HG03469 (cell line): Measurements from ENCODE around the gene BCORL1.
A peak's percentile ranks its signal among the peaks of the same experiment; 100 is the strongest.

Source experiments
- ATAC-seq: cut with Tn5 transposase; IDR thresholded peaks from one replicate; pipeline ENCODE4 v1.9.1; 2021; ENCODE audit warnings: mild to moderate bottlenecking, moderate library complexity, moderate number of reproducible peaks; ENCODE audit not compliant: unreplicated experiment

The BCORL1 gene

DNA sequence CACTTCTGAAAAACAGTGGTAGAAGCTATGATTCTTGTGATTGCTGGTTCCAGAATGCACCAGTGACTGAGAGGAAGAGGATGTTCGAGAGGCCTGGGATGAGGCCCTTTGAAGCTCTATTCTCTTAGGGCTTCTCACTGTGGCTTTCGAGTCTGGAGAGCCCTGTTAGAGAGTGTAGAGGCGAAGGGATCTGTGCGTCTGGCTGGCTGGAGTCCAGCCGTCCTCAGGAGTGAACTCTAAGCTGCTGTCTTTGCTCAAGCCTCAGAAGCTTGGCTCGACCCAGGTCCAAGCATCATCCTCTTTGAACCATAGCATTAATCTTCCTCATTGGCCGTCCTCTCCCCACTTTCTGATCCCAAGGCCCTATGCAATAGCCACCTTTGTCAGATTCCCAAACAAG lies 76.2 kb downstream of the BCORL1 start:
- no peak for ATAC-seq

GRCh38 chrX:130060122-130061069 lies 78.0 kb downstream of the BCORL1 start:
- peak; percentile 75 for ATAC-seq

DNA sequence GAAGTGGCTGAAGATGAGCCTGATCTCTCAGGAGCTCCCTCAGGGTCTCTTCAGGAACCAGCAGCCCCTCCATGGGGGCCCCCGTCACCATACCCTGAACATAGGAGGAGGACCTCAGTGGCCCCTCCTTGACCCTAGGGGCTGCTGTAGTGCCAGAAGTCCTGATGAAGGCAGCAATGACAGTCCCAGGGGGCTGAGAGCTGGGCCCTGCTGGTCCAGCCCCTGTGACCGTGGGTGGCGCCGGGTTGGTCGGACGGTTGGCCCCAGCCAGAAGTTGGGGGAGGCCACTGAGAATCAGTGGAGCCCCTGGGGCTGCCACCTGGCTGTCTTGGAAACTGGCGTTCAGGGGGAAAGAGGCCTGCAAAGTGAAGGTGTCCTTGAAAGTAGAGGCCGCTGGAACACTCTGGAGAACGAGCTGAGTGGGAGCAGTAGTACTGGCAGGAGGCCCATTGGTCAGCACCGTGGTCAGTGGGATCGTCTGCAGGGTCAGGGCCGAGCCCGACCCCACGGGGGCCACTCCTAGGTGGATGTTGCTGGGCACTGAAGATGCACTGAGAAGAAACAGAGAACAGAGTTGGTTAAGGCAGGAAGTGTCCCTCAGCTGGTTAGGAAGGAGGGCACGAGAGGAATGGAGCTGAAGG lies 84.7 kb downstream of the BCORL1 start:
- ATAC-seq = no peak

DNA sequence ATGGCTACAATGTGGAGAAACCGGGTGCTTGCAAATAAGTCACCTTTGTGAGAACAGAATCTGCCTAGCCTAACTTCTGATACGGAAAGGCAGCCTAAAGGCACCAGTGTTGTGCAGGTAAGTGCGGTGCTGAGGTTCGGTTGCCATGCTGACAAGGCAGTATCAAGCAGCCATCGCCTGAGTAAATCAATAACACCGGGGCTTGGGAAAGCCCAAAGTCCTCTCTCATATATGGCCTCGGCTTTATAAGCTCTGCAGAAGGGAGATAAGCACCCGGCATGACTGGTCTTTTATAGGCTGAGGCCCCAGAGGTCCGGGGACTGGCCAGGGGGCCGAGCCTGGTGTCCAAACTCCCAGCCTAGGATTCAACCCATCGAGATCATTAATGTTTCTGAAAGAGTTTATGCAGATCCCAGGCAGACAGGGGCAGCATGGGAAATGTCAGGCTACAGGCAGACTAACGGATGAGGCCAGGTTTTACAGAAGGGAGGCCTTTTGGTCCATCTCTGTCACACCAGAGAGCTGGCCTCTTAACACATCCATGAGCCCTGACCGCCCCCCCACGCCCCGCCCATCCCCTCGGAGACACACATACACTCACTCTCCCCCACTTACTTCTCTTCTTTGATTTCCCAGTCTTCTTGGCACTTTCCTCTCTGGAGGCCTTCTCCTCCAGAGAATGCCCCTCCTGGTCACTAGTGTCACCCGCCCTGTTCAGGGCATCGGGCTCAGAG lies 89.3 kb downstream of the BCORL1 start:
- no peak for ATAC-seq

- ATAC-seq = no peak
Observed at GRCh38 chrX:130072345-130072740, 89.9 kb downstream of the BCORL1 start.

DNA sequence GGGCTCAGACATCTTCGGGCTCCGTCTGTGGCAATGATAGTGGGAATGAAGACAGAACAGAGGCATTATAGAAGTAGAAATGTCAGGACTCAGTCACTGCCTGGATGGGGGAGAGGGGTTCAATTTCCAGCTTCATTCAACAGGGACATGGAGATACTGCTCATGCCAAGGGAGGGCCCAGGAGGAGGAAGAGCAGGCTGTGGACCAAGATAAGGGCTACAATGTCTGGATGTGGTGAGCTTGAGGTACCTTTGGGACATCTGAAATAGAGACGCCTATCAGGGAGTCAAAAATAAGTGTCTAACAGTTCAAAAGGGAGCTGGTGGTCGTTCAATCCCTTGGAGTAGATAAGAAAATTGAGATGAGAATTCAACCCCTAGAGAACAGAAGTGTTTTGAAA lies 93.3 kb downstream of the BCORL1 start:
- no peak for ATAC-seq

- ATAC-seq = no peak
Observed at GRCh38 chrX:130079824-130080406, 97.5 kb downstream of the BCORL1 start.

DNA sequence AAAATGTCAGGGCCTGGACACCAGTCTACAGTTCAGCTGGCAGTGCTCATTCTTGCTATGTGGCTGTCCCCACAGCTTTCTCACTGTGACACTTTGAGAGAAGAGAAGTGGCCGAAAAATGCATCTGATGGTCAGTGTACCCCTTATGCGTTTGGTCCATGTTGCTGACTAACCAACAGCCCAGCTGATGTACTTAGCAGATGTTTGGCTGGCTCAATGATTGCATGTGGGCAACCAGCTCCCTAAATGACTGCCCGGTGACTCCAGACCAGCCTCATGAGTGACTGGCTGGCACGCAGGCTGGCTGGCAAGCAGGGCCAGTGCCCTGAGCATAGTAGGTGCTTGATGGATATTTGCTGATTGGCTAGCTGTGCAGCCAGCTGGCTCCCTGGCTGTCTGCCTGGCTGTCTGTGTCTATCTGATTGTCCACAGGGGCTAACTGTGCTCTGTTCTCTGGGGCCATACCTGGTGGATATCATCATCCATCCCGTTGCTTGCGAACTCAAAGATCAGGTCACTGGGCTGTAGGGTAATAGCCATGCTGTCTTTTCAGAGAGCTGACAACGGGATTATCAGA lies 98.4 kb downstream of the BCORL1 start:
- ATAC-seq = no peak

GRCh38 chrX:130081421-130082045 lies 99.1 kb downstream of the BCORL1 start:
- ATAC-seq = no peak

DNA sequence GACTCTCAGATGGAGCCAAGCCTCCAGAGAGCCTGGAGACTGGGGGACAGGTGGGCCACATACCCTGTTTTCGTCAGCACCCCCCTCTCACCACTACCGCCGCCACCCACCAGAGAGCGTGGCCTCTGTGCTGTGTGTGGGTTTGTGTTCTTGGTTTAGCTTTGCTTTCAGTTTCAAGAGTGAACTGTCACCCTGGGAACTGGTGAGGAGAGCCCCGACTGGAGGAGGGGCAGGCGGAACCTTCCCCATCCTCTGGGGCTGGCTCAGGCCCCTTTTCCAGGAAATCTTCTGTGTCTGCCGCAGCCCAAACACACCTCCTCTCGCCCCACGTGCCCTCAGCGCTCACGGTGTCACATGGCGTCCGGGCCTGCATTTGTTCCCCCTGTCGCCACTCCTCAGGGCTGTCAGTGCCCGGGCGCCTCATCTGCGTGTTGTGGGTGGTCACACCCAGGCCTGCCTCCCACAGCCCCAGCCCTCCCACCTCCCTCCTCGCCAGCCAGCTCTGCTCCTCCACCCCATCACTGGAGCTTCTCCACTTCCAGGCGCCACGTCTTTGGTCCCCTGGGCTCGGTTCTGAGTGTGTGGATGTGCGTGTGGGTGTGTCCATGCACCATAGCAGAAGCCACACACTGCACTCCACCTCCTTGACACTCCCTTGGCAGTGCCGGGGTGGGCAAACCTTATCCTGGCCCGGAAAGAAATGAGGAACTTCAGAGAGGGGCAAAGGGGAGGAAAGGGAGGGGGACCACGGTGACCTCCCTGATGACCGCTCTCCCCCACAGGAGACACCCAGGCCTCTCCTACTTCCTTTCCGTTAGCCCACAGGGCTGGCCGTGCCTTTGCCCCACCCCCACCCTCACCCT lies 100.0 kb downstream of the BCORL1 start:
- ATAC-seq = peak; percentile 30

GRCh38 chrX:130083107-130083490 lies 100.7 kb downstream of the BCORL1 start:
- ATAC-seq = no peak

DNA sequence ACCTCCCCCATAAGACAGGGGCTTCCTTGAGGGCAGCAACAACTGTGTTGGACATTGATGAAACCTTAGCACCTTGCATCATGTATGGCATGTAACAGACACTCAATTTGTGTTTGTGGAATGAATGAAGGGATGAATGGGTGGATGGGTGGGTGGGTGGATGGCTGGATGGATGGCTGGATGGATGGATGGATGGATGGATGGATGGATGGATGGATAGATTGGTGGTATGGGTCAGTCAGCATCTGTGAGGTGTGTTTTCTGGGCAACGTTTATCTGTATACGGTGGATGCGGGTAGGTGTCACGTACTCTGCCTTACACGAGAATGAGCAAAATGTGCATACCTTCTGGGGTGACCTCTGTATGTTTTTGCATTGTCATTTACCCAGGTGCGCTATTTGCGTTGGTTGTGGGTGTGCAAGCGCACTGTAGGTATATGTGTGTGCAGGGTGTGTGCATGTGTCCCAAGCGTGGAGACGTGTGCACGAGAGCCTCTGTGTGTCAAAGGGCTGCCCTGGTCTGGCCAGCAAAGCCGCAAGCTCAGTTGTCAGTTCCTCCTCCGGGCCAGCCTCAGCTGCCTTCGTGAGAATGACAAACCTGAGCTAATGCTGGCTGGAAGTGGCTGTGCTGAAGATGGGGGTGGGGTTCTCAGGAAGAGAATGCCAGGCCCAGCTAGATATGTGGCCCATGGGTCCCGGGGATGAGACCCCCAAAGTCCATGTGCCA lies 101.4 kb downstream of the BCORL1 start:
- peak; percentile 28 for ATAC-seq

DNA sequence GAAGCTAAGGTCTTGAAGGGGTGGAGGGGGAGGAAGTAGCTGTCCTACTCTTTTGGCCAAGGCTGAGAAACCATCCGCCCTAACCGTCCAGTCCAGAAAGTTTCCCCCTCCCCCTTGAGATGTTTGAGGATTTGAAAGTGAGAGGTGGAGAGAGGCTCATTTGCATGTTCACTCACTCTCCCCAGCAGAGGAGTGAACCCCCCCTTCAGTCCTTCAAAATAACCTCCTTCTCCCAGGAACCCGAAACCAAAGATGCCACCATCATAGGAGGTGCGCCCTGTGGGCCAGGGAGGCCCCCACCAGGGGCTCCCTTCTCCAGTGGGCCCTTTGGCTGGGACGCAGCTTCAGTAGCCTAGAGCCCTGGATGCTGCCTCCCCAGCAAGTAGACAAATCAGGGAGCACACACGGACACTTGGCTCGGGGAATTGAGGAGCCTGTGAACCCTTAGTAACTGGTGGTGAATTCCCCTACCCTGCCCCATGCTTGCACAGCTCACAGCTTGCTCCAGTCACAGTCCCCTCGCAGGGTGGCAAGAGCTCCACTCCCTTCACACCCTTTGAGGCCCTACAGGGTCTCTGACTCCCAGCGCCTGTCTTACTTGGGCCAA lies 102.3 kb downstream of the BCORL1 start:
- ATAC-seq = no peak

DNA sequence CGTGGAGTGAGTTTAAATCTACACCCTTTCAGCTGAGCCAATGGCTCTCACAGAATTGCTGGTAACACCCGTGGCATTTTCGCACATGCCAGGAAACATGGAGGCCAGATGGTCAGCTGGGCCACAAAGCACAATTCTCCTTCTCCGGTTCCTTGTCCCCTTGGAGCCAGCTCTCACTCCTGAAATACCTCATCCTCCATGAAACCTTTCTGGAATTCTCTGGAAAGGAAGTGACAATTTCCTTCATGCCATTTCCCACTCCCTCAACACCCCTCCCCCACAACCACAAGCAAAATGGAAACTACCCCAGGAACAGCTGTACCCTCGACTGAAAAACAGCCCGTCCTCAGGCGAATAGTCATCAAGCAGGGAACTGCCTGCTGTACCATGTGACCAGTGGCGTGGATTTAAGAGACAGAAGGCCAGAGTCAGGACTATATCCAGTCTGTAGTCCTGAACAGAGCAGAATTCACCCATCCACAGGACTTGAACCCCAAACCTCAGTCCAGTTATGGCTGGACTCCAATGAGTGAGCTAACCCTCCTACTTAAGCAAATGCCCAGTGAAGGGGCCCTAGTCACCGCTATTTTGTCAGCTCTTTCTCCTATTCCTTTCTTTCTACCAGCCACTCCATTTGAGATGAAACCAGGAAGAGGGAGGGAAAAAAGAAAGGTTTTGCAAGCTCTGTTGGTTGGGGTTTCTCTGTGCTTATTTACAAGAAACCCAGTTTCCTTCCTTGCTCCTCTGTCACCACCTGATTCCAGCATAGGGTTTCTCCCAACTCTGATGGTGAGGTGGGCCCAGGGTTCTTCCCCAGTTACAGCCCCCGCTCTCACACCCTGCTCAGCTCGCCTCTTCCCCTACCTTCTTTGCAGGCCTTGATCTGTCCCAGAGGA lies 103.4 kb downstream of the BCORL1 start:
- ATAC-seq = no peak

DNA sequence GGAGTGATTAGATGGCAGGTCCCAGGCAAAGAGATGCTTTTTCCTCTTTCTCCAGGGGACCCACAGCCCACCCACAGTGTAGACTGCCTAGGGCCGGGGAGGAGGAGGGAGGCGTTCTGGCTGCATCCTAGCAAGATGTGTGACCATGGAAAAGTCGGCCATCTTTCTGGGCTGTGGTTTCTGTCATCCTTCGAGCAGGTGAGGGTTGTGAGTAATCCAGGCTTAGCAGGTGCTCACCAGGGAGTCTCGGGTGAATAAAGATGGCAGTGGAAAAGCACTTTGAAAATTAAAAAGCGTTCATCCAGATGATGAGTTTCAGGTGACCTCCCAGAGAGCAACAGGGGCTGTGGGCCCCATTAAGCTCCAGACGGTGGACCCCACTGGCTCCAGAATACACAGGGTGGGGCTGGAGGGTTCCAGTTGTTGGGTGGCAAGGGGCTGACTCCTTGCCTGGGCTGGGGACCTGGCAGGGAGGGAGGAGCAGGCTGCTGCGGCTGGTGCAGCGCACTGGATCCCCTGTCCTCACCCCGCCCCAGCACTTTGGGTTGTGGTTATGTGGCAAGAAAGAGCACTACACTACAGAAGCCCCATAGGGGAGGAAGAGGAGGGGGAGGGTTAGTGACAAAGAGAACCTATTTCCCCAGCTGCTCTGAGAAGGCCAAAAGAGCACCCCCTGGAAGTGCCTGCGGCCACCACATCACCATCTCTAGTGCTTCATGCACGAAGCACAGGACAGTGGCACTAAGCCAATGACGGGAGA lies 104.2 kb downstream of the BCORL1 start:
- peak; percentile 23 for ATAC-seq

DNA sequence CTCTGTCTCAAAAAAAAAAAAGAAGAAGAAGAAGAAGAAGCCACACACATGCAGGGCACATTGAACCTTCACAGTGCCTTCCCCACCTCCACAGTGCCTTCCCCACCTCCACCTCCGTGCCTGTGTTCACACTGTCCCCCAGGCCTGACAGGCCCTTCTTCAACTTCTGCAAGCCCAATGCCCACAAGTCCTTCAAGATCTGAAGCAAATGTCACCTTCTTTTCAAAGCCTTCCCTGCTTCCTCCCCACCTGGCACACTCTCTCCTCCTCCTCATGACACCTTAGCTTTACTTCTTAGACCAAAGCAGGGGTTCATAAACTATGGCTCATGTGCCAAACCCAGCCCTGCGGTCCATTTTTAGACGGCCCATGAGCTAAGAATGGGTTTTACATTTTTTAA lies 107.9 kb downstream of the BCORL1 start:
- ATAC-seq = no peak
